ENCODE data around the gene ENTREP3.

DNA sequence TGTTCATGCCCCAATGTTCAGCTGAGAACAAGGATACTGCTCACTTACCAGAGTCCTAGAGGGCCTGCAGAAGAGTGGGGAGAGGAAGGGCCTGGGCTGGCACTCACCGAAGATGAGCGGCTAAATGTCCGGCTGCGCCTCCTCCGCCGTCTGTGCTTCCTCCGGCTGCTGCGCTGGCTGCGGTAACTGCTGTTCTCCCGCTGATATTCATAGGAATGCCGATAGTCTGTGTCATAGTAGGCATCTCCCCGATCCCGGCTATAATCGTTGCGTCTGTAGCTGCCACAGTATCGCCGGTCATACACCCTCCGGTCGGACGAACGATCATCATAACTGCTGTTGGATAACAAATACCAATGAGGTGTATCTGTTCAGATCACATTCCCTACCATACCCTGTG lies 14.1 kb upstream of the ENTREP3 start:
- TF ChIP-seq, protein P1, sequence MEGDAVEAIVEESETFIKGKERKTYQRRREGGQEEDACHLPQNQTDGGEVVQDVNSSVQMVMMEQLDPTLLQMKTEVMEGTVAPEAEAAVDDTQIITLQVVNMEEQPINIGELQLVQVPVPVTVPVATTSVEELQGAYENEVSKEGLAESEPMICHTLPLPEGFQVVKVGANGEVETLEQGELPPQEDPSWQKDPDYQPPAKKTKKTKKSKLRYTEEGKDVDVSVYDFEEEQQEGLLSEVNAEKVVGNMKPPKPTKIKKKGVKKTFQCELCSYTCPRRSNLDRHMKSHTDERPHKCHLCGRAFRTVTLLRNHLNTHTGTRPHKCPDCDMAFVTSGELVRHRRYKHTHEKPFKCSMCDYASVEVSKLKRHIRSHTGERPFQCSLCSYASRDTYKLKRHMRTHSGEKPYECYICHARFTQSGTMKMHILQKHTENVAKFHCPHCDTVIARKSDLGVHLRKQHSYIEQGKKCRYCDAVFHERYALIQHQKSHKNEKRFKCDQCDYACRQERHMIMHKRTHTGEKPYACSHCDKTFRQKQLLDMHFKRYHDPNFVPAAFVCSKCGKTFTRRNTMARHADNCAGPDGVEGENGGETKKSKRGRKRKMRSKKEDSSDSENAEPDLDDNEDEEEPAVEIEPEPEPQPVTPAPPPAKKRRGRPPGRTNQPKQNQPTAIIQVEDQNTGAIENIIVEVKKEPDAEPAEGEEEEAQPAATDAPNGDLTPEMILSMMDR (conservative IDR thresholded peaks at IDR 0.05) = no peak
- no peak for TF ChIP-seq ZFX (IDR thresholded peaks at IDR 0.05)

All from C4-2B (cell line).